Stimulated activated CD4-positive, alpha-beta T cell treated with anti-CD3 and anti-CD28 coated beads, Interleukin-1b, Interleukin-23, amount 100 ng/mL, for 1 hour (primary cell): Measurements from ENCODE around the gene BIN1.

Experiments
- DNase-seq, 2 donors: peaks; one replicate each; pipeline ENCODE4 v3.0.0-alpha.2; 2020; ENCODE audit warnings: low read depth in 2 of 2

The BIN1 gene, protein sequence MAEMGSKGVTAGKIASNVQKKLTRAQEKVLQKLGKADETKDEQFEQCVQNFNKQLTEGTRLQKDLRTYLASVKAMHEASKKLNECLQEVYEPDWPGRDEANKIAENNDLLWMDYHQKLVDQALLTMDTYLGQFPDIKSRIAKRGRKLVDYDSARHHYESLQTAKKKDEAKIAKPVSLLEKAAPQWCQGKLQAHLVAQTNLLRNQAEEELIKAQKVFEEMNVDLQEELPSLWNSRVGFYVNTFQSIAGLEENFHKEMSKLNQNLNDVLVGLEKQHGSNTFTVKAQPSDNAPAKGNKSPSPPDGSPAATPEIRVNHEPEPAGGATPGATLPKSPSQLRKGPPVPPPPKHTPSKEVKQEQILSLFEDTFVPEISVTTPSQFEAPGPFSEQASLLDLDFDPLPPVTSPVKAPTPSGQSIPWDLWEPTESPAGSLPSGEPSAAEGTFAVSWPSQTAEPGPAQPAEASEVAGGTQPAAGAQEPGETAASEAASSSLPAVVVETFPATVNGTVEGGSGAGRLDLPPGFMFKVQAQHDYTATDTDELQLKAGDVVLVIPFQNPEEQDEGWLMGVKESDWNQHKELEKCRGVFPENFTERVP

GRCh38 chr2:127106991-127107621, at the start of gene BIN1:
BIN1 (minus strand) TSS chr2:127107154; CDS start chr2:127106943, 211 bp downstream.
- DNase-seq = peak; percentile 25 to 53

GRCh38 chr2:127155947-127156346, 49.0 kb upstream of the BIN1 start:
- no peak for DNase-seq

DNA sequence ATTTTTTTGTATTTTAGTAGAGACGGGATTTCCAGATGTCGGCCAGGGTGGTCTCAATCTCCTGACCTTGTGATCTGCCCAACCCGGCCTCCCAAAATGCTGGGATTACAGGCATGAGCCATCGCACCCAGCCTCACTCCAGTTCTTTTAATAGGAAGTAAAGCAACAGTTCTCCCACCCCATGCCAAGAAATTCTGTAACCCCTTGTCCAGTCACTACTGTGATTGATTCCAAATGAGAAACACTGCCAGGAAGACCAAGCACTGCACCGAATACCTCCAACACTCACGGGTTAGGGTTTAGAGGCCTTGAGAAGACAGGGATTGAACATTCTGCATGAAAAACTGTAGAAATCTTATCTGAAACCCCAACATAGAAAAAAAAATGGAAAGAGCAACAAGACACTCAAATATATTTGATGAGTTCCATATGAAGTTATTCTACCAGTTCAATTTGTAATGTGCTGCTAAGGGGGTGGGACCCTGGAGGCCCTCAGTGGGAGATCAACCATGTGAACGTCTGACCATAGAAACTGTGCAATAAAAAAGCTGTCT, 48.2 kb upstream of the BIN1 start:
- DNase-seq = no peak

DNA sequence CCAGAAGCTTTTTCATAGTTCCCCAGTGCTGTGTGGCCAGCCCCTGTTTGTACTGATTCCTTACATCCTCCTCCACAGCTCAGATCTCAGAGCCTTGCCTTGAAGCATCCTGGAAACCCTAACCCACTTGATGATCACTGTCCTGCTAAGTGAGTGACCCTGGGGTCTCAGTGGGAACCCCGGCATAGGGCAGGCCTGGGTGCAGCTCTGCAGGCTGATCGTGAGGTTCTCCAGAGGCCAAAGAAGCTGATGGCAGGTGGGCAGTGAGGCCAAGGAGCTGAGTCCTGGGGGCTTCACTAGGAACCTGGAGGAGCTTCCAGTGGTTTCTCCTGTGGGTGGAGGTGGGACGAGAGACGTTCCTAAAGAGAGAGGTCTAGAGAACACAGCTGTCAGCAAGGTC, 47.4 kb upstream of the BIN1 start:
- no peak for DNase-seq

- DNase-seq = no peak
These were observed 46.8 kb upstream of the BIN1 start for GRCh38 chr2:127153691-127154158.

DNA sequence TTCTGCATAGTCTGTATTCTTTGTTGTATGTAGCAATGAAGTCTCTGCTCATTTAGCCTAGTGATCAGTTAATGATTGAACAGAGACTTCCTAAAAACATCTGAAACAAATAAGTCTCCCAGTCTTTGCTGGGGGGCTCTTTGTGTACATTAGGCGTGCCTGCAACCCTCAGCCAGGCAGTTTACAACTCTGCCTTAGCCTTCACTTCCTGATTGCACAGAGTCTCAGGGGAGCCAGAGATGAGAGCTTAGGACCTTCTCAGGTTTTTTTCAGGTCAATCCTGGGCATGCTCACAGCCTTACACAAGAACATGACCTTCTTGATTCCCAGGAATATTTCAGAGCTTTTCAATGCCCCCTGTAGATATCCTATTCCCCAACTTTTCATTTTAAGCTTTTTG, 44.0 kb upstream of the BIN1 start:
- DNase-seq = no peak

DNA sequence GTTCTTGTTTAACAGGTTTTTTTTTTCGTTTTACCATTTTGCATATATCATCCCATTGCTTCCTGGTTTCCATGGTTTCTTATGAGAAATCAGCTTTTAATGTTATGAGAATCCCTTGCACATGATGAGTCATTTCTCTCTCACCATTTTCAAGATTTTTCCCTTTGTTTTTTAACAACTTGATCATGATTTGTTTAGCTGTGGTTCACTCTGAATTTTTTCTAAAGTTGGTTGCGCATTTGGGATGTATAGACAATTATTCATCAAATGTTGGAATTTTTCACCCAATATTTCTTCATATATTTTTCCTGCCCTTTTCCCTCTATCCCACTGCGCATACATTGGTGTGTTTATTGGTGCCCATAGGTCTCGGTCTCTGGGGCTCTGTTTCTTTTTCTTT, 42.4 kb upstream of the BIN1 start:
- no peak for DNase-seq

DNA sequence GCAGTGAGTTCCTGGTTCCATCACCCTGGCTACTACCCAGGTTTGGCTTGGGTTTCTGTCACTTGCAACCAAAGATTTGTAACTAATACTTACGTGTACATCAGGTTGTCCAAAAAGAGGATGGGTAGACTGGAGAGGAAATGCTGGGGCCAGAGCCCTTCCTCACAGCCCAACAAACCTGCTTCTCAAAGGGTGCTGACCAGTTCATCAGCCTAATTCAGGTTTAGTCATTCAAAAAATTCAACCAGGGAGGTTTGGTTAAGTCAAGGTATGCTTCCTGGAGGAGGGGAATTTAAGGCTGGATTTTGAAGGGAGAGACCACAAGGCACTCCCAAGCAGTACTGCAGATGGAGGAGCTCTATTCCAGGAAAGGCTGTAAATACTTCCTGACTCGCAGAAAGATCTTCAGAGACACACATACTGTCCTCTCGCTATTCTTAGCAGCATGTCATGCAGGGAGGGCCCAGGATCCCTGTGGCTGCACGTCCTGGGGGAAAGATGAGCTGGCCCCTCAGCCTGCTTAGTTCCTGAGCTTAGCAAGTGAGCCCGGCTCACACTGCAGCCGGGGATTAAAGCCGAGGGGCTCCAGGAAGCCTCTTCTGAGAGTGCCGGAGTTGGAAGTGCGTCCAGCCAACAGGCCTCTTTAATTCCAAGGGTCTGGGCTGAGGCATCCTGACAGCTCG, 40.0 kb upstream of the BIN1 start:
- DNase-seq = no peak

DNA sequence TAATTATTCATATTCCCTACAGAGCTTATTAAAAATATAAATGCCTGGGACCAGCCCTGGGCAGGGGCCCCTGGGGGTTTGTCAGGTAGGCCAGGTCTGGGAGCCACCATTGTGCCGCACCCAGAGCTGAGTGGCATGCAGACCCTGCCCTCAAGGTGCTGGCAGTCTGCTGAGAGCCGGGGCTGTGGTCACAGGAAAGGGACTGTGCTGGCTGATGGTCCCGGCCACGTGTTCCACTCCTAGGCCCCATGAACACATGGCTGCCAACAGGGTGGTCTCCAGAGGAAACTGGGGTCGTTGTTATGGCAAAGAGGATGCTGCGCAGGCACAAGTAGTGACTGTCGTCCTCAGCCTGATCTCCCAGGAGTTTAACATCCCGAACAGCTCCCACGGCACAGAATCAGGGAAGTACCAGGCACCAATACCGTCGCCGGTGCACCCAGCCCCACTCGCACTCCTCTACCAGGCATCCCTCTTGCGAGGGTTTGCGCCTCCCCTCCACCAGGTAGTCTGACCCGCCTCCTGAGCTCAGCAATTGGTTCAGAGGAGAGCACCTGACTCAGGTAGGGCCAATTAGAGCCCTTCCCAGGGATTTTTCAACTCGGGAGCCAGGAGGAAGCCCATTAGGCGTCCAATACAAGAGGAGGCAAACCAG, 39.2 kb upstream of the BIN1 start:
- no peak for DNase-seq

DNA sequence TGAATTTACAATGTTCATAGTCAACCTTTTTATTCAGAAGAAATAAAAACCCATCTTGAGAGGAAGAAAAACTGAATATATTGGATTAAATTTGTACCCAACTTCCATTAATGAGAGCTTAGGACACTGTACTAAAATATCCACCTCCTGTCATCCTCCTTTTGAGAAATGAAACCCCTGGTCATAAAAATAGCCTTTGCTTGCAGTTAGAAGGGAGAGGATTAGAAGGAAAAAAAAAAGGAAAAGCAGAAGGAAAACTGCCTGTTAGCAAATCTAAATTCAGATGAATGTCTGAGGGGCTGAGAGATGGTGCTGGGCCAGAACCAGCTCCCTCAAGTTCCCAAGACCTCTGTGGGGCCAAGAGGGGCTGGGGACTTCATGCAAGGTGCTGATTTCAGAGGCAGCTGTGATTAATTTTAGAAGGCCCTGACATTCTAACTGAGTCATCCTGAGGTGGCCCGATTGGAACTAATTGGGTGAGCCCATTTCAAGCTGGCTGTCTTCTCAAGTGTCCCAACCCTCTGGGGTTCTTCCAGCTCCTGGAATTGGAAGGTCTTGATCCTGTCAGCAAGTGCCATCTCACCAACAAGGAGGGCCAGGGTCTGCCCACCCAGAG, 38.4 kb upstream of the BIN1 start:
- no peak for DNase-seq

DNA sequence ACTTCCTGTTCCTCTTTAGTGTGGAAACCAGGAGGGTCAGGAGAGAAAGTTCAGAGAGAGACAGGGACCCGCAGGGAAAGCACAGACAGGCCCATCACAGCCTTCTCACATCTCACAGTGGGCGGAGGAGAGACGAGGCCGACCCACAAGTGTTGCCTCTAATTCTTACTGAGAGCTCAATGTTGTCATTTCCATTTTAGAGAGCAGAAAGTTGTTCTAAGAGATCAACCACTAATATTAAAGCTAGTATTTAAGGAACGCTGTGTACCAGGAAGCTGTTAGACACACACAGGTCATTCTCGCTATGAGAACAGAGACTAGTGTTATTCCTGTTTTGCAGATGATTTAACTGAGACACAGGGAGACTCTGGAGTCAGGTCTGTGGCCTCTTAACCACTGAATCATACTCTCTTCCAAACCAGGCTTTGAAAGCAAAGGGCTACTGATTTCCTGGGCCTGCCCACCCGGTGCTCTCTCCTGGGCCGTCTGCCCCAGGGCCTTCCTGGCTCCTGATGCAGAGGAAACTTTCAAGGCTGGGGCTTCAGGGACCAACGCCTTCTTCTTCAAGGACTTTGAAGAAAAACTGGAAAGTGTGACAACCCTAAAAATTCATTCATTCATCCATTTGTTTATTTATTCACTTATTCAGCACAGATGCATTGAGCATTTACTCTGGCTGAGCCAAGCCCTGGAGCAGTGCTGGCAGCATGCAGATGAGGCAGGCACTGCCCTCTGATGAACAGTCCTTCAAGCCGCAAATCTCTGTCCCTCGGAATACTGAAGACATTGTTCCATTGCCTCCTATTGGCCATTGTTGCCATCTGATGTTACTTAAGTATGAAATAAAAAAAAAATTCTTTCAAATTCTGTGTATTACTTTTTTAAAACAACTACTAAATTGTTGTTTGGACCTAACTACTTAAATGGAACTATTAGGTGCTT, 37.2 kb upstream of the BIN1 start:
- DNase-seq = no peak

- no peak for DNase-seq
These were observed 36.0 kb upstream of the BIN1 start for GRCh38 chr2:127142663-127143630.

GRCh38 chr2:127140538-127140937, 33.6 kb upstream of the BIN1 start:
- no peak for DNase-seq

GRCh38 chr2:127139766-127140165, 32.8 kb upstream of the BIN1 start:
- no peak for DNase-seq

- no peak for DNase-seq
These were observed 31.3 kb upstream of the BIN1 start for GRCh38 chr2:127138281-127138680.

DNA sequence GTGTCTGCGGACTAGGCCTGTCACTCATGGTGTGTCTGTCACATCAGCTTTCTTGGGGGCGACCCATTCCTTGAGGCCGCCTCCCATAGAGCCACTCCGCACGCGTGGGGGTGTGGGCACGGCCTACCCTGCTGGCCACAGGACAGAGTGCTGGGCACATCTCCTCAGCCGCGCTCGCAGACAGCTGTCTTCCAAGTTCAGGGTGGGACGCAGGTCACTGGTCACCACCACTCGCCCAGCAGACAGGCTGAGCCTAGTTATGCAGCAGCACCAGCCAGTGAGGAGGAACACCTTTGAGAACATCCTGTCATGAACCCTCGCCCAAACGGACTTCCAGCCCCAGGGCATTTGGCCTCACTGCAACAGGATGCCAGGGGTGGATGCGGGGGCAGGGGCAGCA, 30.8 kb upstream of the BIN1 start:
- no peak for DNase-seq

DNA sequence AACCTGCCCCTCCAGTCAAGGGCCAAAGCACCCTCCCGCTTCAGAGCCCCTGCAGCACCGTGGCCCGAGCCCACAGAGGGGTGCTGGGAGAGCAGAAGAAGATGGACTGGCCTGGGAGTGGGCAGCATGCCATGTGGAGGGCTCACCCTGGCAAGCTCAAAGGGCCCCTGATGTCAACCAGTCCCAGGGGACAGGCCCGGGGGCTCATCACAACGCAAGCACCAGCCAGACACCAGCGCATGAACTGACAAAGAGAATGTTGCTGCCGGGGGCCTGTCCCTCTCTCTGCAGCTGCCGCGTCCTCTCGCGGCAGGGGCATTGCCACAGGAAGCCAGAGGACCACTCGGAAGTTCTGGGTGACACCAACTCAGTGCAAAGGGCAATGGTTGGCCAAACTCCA, 30.3 kb upstream of the BIN1 start:
- DNase-seq = no peak
